NCI-H2029 treated with DMSO at 0.1 percent for 48 hours (cell line): Measurements from ENCODE around the gene GART.
"Not testable (repeated sequence)": the region's sequence is repeated elsewhere in the genome, so short reads cannot be mapped to it uniquely, and the experiment has no call there.

ENCODE experiments used
- DNase-seq: peaks from one replicate; lab custom pipeline; 2025; lab: John Stamatoyannopoulos, UW

Gene GART

DNA sequence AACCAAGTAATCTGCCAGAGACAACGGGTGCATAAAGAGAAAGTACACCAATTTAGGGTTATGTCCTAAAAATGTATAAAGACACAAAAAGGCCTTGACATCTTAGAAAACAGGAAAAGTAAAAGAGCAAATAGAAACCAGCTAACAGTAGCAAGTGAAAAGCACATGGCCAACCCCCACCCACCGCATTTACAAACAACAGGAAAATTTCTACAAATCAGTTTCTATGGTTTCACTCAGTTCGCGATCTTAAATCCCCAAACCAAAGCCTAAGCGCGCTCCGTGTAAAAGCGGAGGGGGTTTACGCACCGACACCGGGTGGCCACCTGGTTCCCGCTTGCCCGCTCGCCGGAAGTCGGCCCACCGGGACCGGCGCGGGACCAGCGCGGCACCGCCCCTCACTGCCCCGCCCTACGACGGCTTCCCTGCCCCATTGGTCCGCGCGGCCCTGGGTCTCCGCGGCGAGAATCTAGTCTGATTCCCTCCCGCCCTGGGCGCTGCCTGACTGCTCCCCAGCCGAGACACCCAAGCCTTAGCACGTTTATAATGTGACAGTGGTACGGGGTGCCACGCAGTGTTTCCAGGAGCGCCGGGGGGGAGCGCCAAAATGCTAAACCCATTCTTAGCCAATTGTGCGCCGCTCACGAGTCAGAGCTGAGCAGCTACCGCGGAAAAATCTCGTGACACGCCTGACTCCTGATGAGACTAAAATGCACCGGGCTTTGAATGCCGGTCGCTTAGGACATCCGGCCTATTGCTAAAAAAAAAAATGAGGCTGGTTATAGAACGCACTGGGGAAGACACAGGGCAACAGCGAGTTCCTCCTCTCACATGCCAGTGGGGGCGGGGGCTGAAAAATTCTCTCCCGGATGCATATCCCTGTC, at the start of gene GART:
GART (minus strand) TSS at position 362 of the 884 bp plus-strand sequence. CDS start 2,802 bp downstream, outside the sequence.
- peak; percentile 82 for DNase-seq

- peak; percentile 36 for DNase-seq
Observed at GRCh38 chr21:33588485-33589335, 46.8 kb upstream of the GART start, which contains the start of gene DONSON. Gene DONSON, minus strand, starts transcription at chr21:33588684. Its CDS starts 43 bp downstream, at chr21:33588641.

DNA sequence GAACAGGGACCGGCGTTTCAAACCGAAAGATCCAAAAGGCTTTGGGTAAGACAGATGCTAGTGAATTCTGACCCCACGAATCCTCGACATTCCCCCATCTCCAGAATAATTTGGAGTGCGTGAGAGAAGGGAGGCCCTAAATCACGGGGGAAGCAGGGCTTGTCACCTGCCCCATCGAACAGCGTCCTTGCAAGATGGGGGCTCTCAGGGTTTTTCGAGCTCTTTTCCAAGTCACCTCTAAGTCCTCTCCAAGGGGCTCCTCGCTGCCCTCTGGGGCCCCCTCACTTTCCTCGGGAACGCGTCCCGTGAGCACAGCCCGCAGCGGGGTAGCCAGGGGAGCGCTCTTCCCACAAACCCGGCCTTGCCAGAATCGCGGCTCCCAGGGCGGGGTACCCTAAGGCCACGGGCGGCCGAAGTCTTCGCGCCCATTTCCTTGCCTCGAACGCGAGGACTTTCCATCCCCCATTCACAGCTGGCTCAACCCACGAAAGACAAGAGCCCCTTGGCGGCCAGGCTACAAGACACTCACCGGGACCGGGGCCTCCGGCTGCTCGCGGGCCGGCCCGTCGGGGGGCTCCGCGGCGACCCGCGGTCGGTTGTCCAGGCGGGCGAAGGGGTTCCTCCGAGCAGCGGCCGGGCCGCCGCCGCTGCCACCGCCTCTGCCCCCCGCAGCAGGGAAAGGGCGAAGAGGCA, 46.0 kb upstream of the GART start:
- DNase-seq: no peak

DNA sequence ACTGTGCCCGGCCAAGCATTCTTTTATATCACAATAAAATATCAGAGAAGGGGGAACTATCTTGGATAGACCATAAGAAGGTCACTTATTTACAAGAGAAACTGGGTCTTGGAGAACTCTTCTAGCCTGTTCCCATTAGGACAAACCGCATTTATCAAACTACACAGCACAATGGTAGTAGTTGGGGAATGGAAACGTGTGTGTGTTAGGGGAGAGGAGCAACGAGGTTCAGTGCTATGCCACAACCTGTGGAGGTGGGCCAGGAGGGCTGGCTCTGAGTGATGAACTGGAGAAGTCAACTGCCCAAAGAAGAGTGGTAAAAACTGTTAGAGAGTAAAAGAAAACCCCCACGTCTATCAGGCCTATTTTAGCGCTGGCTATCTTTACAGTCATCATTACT, 45.0 kb upstream of the GART start:
- no peak for DNase-seq

- no peak for DNase-seq
Observed at GRCh38 chr21:33584455-33584854, 42.5 kb upstream of the GART start.

GRCh38 chr21:33578959-33579542, 37.1 kb upstream of the GART start:
- no peak for DNase-seq

DNA sequence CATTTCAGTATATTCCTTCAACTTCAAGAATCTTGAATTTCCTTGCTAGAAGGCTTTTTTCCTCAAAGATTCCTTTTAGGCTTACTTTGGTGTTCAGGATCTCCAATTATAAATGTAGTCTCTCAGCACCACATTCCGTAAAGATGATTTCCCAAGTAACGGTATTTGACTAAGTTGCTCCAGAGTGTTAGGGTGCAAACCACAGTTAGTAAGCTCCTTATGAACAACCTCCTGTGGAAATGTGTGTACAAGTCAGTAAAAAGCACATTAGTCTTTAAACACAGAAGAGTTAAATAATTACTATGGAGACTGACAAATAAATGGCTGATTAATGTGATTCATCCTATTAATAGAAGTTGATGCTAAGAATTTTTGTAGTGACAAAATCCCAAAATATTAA, 36.3 kb upstream of the GART start:
- DNase-seq: no peak

GRCh38 chr21:33576741-33577141, 34.8 kb upstream of the GART start:
- DNase-seq: not testable (repeated sequence)

DNA sequence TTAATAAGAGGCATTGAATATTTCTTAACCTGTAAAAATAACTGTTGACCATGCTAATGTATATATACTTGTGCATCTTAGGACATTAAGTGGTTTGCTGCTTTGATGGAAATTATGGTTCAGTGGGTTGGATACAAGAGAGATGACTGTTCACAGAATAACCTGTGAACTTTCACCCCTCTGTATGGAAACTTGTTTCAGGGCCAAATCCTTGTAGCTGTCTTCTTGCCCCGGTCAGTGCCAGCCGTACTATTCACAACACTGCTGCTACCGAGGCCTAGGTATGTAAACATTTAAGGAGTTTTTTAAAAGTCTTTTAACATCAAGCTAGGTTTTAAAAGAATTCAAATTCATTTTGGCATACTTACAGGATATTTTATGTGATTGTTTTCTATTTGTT, 30.4 kb upstream of the GART start:
- no peak for DNase-seq

GRCh38 chr21:33569991-33570390, 28.1 kb upstream of the GART start:
- DNase-seq: no peak

GRCh38 chr21:33568448-33568847, 26.5 kb upstream of the GART start:
- no peak for DNase-seq

GRCh38 chr21:33567914-33568313, 26.0 kb upstream of the GART start:
- no peak for DNase-seq

GRCh38 chr21:33566514-33566913, 24.6 kb upstream of the GART start:
- DNase-seq: no peak

- DNase-seq: no peak
Observed at GRCh38 chr21:33562389-33562788, 20.5 kb upstream of the GART start.

DNA sequence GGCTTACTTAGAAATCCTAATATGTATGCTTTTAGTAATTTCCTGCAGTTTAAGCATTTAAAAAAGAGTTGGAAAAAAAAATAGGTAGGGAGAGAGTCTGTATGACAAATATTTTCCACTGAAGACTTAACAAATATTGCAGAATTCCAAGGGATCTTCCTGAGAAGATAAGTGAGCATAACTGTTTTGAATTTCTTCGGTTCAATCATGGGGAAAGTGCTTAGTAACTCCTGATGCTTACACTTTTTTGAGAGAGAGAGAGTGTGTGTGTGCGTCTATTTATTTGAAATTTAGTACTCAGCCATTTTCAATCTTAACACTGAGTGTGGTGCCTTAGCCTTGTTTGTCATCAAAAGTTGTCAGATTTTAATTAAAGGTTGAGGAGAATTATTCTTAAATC, 19.5 kb upstream of the GART start:
- no peak for DNase-seq

DNA sequence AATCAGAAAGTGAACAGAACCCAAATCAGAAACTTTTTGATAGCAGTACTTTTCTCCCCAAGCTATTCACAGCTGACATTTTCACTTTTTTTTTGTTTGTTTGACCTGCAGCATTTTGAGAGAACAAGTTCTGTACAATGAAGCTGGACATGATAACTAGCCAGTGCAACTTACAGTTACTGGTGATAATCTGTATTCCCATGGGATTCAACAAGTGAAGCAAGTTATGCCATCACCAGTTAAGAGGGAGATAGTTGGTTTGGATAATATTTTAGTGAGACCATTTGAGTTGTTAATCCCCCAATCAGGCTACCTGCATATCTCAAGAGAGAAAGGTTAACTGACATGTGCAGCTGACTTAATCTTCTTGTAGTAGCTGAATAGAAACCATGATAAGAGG, 19.0 kb upstream of the GART start:
- no peak for DNase-seq

DNA sequence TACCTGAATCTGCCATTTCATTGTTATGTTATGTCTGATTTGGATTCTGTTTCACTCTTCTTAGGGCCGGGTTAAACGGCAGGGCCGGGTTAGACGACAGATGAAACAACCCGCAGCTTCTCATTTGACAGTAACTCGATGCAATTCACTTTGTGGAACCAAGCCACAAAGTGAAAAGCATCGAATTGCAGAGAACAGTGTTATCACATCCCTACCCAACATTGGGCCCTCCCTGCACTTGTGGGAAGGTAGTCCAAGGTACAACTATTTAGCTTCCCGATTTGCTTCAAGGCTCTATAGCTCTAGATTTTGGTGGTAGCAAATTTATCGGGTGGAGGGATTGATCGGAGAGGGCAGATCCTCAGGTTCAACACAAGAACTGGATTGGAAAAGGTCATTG, 17.9 kb upstream of the GART start:
- no peak for DNase-seq

GRCh38 chr21:33558777-33559421, 17.0 kb upstream of the GART start:
- DNase-seq: no peak

DNA sequence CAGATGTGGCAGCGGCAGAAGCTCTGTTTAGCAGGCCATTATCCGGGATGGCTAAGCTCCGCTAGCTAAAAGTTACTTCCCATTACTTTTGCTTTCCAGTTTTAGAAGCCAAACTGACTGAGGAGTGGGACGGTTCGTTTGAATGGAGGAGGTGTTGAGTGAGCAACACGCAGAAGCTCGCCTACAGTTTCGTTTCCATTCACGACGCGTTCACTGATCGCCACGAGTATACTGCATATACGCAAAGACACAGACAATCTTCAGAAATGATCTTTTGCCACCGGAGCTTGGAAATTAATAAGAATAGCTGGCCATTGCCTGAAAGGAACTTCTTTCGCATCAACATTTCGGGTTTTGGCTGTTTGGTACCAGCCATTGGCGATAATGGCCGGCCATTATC, 15.5 kb upstream of the GART start:
- no peak for DNase-seq

GRCh38 chr21:33554982-33555344, 13.0 kb upstream of the GART start:
- no peak for DNase-seq

- DNase-seq: no peak
Observed at GRCh38 chr21:33554236-33554981, 12.5 kb upstream of the GART start.
